C4-2B (cell line): ENCODE results near the gene ABHD4.
"Not testable (repeated sequence)": the region's sequence is repeated elsewhere in the genome, so short reads cannot be mapped to it uniquely, and the experiment has no call there.

Experiments
- H3K27ac ChIP-seq: fragments of 450-650 bp; 2 replicates; pipeline ENCODE4 v1.5.1; 2017
- CTCF ChIP-seq: fragments of 450-650 bp; conservative IDR thresholded peaks from 2 replicates; pipeline ENCODE4 v1.5.1; 2017; ENCODE audit warnings: mild to moderate bottlenecking
- ZFX ChIP-seq: fragments of 450-650 bp; IDR thresholded peaks from 2 replicates; pipeline ENCODE4 v1.6.1; 2017

ABHD4 gene

GRCh38 chr14:22553445-22553844, 44.7 kb upstream of the ABHD4 start:
- no peak for TF ChIP-seq CTCF
- TF ChIP-seq ZFX = no peak
- no peak overlapping the region for H3K27ac ChIP-seq

DNA sequence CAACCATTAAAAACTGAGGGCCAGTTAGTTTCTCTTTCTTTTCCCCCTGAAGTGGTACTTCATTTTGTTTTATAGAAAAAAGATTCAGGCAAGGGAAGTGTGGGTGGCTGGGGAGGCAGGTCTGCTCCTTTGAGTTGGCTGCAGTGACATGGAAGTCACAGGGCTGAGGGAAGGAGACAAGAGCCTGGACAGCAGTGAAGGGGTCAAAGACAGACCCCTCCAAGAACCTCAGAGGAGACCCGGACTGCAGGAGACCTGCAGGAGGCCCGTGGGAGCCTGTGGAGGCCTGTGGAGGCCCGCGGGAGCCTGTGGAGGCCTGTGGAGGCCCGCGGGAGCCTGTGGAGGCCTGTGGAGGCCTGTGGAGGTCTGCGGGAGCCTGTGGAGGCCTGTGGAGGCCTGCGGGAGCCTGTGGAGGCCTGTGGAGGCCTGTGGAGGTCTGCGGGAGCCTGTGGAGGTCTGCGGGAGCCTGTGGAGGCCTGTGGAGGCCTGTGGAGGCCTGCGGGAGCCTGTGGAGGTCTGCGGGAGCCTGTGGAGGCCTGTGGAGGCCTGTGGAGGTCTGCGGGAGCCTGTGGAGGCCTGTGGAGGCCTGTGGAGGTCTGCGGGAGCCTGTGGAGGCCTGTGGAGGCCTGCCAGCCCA, 44.1 kb upstream of the ABHD4 start:
- H3K27ac ChIP-seq = not testable (repeated sequence)

DNA sequence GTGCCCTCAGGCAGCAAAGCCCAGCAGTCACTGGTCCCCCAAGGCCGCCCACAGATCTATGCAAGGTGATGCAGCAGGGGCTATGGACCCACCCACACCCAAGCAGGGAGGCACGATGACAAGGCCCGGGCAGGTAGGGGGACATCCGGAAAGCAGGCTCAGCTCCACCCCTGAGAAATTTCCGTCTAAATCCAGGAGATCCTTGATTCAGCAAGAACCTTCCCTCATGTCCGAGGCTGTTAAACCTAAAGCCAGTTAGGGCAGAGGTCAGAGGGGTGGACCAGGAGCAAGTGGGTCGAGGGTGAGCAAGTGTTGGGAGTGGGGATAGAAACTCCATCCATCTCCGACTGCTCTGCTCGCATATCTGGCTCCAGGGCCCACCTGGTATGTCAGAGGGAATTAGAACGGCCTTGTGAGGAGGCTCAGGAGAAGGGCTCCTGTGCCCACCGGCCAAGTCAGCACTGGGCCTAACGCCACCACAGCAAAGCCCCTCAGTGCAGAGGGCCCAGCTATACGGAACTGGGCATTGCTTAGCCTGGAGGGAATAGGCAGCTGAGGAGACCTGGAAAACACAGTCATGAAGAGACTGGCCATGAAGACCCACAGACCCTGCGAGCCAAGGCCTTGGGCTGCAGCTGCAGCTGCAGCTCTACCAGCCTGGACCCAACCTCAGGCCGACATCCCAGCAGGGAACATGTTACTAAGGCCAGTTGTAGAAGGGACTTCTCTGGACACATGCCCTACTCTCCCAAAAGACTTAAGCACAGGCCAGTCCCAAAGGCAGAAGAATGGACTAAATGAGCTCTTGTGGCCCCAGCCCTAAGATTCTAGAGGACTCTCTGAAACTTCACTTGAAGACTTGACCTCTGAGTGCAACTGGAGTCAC, 43.4 kb upstream of the ABHD4 start:
- no peak overlapping the region for H3K27ac ChIP-seq
- TF ChIP-seq CTCF (no peak), ZFX (no peak)

GRCh38 chr14:22555384-22556011, 42.6 kb upstream of the ABHD4 start:
- no peak for TF ChIP-seq ZFX
- TF ChIP-seq CTCF = no peak
- no peak overlapping the region for H3K27ac ChIP-seq

- TF ChIP-seq ZFX = no peak
- 0 out of 2 replicates have a peak, but pooled peaks have one; percentile 28 for TF ChIP-seq CTCF
- H3K27ac ChIP-seq = no peak overlapping the region
These were observed 41.8 kb upstream of the ABHD4 start for GRCh38 chr14:22556021-22556989.

DNA sequence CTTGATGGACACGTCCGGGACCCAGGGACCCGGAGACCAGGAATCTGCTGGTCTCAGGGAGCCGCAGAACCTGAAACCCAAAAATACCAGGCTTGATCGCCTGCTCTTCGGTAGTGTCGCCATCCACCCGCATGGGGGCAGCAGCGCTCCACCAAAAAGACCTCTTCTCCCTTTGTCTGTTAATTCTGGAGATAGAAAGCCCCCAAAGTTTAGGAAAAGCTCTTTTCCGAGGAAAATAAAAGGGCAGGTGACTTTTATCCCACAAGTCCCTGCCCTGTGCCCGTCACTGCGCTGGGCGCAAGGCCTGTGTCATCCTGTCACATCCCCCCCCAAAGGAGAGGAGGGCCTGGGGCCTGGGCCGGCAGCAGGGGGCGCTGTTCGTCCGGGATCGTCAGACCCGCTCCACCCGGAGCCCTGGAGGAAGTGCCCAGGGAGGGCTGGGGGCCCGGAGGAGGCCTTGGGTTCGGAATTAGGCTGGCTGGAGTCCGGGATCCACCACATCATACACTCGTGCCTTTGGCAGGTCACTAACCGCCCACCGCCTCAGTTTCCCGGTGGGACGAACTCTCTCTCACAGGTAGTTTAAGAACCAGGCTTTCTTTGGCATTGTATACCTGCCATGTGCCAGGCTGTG, 41.0 kb upstream of the ABHD4 start:
- 0 out of 2 replicates have a peak overlapping the region, but pooled peaks have one; percentile 17 for H3K27ac ChIP-seq
- peak; percentile 99 for TF ChIP-seq CTCF
- no peak for TF ChIP-seq ZFX

DNA sequence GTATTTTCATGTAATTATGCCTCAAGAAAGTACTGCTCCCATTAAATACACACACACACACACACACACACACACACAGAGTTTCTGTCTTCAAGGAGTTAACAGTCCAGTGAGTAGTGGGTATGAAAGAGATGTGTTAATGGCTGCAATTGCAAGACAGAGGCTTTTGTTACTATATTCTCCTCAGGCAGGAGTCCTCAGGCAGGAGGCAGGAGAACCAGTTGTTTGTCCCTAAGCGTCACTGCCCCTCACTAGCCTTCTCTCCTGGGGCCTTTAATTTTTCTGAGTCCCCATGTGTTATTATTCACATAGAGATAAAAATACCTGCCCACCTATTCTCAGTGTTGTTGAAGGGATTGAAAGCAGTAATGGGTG, 40.3 kb upstream of the ABHD4 start:
- H3K27ac ChIP-seq = no peak overlapping the region
- no peak for TF ChIP-seq ZFX
- no peak for TF ChIP-seq CTCF
